BE2C (cell line): ENCODE measurements around the gene TXNRD2.

Experiments used
- DNase-seq: peaks from one replicate; pipeline ENCODE4 v3.0.0-alpha.2; 2020
- H3K27me3 ChIP-seq: fragments of 250-450 bp; sonication (Bioruptor Pico); 2 replicates; pipeline ENCODE4 v1.5.1; 2020; ENCODE audit warnings: mild to moderate bottlenecking
- H3K36me3 ChIP-seq: fragments of 250-450 bp; sonication (Bioruptor Pico); 2 replicates; pipeline ENCODE4 v1.5.1; 2020; ENCODE audit warnings: mild to moderate bottlenecking
- H3K4me1 ChIP-seq: fragments of 250-450 bp; sonication (Bioruptor Pico); 2 replicates; pipeline ENCODE4 v1.5.1; 2020
- H3K4me3 ChIP-seq: 2 replicates; pipeline ENCODE4 v1.5.1; 2011; ENCODE audit warnings: low read depth, low read length
- H3K9me3 ChIP-seq: fragments of 250-450 bp; sonication (Bioruptor Pico); 2 replicates; pipeline ENCODE4 v1.5.1; 2020
- TF ChIP-seq, protein P1 (sequence below): IDR thresholded peaks from 2 replicates; pipeline ENCODE4 v1.5.1; 2012; ENCODE audit warnings: mild to moderate bottlenecking, low read depth, low read length

TXNRD2 gene

DNA sequence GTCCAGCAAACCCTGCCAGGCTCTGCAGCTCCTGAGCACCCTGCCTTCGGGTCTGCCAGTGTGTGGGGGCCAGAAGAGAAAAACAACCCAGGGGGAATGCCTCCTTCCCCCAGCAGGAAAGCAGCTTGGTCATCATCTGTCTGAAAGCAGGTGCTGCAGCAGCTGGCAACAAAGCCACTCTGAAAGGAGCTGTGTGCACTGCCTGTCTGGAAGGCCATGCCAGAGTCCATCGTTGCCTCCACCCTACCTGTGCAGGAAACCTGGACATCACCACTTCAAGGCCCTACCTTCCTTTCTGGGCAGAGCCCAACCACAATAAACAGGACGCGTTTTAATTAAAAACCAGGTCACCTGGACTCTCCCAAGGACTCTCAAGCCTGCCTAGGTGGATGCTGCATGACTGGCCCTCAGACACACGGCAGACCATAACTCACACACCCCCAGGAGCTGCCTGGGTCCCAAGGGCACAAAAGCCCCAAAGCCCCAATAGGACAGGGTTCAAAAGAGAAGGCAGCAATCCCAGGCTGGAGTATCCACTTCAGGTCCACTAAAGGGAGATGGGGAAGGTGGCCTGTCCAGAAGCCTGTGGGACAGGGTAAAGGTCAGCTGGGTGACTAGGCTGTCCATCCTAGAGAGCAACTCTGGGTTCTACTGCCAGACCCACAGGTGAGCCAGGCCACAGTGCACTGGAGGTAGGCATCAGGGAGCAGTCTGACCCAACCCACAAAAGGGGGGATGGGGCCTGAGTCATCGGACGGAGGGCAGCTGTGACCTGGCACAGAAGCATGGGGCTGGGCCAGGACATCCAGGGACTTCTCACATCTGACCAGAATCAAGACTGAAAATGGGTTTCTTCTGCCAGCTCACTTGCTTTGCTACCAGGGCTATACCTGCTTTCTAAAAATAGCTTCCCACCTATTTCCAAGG lies 93.1 kb downstream of the TXNRD2 start:
- Histone ChIP-seq H3K4me1 (peaks cover 17% of the 10 kb centered on the region), H3K9me3 (no peaks in the 10 kb centered on the region; the same call in 1 of the 2 replicates), H3K27me3 (no peaks in the 10 kb centered on the region), H3K36me3 (peaks cover 34% of the 10 kb centered on the region), H3K4me3 (no peak overlapping the region)
- TF ChIP-seq, protein P1, sequence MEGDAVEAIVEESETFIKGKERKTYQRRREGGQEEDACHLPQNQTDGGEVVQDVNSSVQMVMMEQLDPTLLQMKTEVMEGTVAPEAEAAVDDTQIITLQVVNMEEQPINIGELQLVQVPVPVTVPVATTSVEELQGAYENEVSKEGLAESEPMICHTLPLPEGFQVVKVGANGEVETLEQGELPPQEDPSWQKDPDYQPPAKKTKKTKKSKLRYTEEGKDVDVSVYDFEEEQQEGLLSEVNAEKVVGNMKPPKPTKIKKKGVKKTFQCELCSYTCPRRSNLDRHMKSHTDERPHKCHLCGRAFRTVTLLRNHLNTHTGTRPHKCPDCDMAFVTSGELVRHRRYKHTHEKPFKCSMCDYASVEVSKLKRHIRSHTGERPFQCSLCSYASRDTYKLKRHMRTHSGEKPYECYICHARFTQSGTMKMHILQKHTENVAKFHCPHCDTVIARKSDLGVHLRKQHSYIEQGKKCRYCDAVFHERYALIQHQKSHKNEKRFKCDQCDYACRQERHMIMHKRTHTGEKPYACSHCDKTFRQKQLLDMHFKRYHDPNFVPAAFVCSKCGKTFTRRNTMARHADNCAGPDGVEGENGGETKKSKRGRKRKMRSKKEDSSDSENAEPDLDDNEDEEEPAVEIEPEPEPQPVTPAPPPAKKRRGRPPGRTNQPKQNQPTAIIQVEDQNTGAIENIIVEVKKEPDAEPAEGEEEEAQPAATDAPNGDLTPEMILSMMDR, result no peak
- DNase-seq, result no peak

DNA sequence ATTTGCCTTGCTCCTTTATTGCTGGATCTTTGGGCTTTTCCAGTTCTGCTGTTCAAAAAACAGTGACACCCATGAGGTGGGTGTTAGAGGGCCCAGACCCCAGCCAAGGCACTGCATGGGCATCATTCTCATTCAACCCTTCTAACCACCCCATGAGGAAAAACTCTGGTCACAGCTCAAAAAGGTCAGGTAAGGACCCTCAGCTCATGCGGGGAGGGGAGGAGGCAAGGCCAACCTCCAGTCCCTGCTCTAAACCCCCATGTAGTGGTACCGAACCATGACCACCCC lies 94.3 kb downstream of the TXNRD2 start:
- Histone ChIP-seq H3K9me3 (no peaks in the 10 kb centered on the region; the same call in 1 of the 2 replicates), H3K4me3 (no peak overlapping the region), H3K4me1 (peaks cover 30% of the 10 kb centered on the region), H3K27me3 (no peaks in the 10 kb centered on the region), H3K36me3 (peaks cover 30% of the 10 kb centered on the region)
- TF ChIP-seq, protein P1, result no peak
- DNase-seq, result no peak

DNA sequence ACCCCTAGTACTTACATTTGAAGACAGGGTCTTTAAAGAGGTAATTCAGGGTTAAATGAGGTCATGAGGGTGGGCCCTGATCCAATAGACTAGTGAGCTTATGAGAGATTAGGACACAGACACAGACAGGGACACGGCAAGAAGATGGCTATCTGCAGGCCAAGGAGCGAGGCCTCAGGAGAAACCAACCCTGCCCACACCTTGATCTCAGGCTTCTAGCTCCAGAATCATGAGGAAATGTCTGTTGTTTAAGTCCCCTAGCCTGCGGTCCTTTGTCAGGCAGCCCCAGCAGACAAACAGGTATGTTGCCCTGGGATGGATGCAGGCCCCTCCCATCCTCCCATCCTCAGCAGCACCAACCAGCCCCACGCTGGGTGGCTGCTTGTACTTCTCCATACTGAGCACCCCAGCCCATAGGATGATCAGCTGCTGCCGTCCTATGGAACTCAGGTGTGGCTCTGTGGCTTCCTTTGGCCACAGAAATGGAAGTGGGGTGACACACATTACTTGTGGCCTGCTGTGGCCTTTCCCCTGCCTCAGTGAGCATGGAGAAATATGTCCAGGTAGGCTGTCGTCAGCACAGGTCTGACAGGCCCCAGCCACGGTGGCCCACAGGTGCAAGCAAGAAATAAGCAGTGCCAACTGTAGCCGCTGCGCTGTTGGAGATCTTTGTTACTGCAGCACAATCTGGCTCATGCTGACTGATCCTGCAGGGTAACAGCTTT lies 94.8 kb downstream of the TXNRD2 start:
- peaks cover 32% of the 10 kb centered on the region for H3K4me1 ChIP-seq
- TF ChIP-seq, protein P1, result no peak
- H3K9me3 ChIP-seq, result no peaks in the 10 kb centered on the region; the same call in 1 of the 2 replicates
- DNase-seq, result no peak
- H3K36me3 ChIP-seq, result peaks cover 25% of the 10 kb centered on the region
- no peaks in the 10 kb centered on the region for H3K27me3 ChIP-seq
- no peak overlapping the region for H3K4me3 ChIP-seq

DNA sequence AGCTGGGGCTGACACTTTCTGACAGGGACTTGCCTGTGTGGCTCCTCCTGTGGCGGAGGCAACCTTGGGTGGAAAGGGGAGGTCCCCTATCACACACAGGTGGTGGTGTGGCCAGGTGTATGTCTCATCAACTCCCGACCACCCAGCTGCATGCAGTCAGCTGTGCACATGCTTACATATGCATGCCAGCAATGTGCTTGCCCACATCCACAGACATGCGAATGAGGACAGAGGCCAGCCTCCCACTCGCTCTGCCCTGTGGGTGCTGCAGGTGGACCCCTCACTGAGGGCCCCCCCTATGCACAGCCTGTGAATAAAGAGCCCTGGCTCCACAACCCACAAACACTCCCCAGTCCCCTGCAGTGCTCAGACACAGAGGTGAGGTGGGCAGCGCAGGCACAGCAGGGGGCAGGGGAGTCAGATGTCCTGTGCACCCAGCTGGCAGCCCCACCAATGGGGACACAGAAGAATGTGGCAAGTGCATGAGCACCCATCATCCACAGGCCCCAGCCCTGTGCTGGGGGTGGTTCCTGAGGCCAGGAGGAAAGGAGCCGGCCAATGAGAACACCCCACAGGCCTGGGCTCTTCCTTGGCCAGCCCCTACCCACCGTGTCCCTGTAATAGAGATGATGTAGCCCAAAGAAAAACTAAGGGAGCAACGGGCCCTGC lies 96.4 kb downstream of the TXNRD2 start:
- H3K4me1 ChIP-seq, result peaks cover 32% of the 10 kb centered on the region
- H3K4me3 ChIP-seq, result no peak overlapping the region
- DNase-seq, result no peak
- no peaks in the 10 kb centered on the region; the same call in 1 of the 2 replicates for H3K9me3 ChIP-seq
- TF ChIP-seq, protein P1, result no peak
- no peaks in the 10 kb centered on the region for H3K27me3 ChIP-seq
- H3K36me3 ChIP-seq, result peaks cover 10% of the 10 kb centered on the region

DNA sequence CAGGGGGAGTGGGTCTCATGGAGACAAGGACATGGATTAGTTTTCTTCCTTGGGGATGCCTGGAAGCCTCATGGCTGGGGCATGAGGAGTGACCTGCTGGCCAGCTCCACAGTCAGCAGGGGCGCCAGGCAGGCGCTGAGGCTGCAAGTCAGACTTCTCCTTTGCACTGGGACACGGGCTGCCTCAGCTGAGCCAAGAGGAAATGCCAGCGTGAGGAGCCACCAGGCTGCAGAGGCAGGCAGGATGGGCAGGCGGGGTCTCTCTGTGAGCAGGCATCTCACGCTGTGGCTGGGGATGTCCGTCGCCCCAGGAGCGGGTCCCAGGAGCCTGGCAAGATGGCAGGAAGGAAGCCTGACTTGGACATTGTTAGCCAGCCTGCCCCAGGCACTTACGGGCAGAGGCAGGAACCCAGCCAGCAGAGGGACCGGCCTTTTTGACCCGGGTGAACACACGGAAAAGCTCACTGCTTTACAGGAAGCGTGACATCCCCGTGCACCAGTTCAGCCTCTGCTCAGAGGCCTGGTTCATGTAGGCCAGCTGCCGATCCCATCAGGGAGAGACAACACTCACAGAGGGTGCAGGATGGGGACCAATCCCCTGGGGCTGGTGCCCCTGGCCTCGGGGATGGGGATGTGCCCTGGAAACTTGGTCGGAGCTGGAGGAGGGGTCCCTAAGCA lies 97.1 kb downstream of the TXNRD2 start:
- peak; percentile 51 for DNase-seq
- Histone ChIP-seq H3K36me3 (peaks cover 7% of the 10 kb centered on the region), H3K4me1 (peaks cover 32% of the 10 kb centered on the region), H3K9me3 (no peaks in the 10 kb centered on the region; the same call in 1 of the 2 replicates), H3K27me3 (no peaks in the 10 kb centered on the region), H3K4me3 (peak overlapping the region; percentile 20; the same call in 1 of the 2 replicates)
- TF ChIP-seq, protein P1, result peak; percentile 1; the same call in 1 of the 2 replicates
